Stimulated activated CD8-positive, alpha-beta memory T cell treated with anti-CD3 and anti-CD28 coated beads, Interleukin-15, amount 100 ng/mL, for 4 hours (primary cell): ENCODE data around the gene PLAAT2.

Experiments
- DNase-seq, 2 donors: peaks; one replicate each; pipeline ENCODE4 v3.0.0-alpha.2; 2020; ENCODE audit warnings: low read depth in 2 of 2

The PLAAT2 gene

GRCh38 chr11:63518548-63518947 lies 44.6 kb downstream of the PLAAT2 start:
- DNase-seq, result no peak

GRCh38 chr11:63517156-63517555 lies 46.0 kb downstream of the PLAAT2 start:
- DNase-seq, result no peak

GRCh38 chr11:63516109-63516508 lies 47.1 kb downstream of the PLAAT2 start:
- no peak for DNase-seq

- DNase-seq, result no peak
Observed at GRCh38 chr11:63512816-63513215, 50.4 kb downstream of the PLAAT2 start.

GRCh38 chr11:63511048-63511748 lies 52.0 kb downstream of the PLAAT2 start:
- DNase-seq, result no peak

GRCh38 chr11:63510360-63511047 lies 52.7 kb downstream of the PLAAT2 start:
- no peak for DNase-seq

- no peak for DNase-seq
Observed at GRCh38 chr11:63508745-63509144, 54.4 kb downstream of the PLAAT2 start.

- DNase-seq, result no peak
Observed at GRCh38 chr11:63508009-63508408, 55.2 kb downstream of the PLAAT2 start.

GRCh38 chr11:63507511-63507910 lies 55.7 kb downstream of the PLAAT2 start:
- DNase-seq, result no peak

- DNase-seq, result no peak
Observed at GRCh38 chr11:63506876-63507275, 56.3 kb downstream of the PLAAT2 start.

- no peak for DNase-seq
Observed at GRCh38 chr11:63505857-63506528, 57.2 kb downstream of the PLAAT2 start, which contains the start of gene LGALS12. LGALS12 (plus strand) TSS chr11:63506084; CDS start chr11:63506459, 375 bp downstream.

GRCh38 chr11:63504933-63505586 lies 58.1 kb downstream of the PLAAT2 start:
- no peak for DNase-seq

- DNase-seq, result no peak
Observed at GRCh38 chr11:63504054-63504453, 59.1 kb downstream of the PLAAT2 start.

GRCh38 chr11:63503492-63503891 lies 59.7 kb downstream of the PLAAT2 start:
- DNase-seq, result no peak
